H9 (cell line): ENCODE data around the gene TOR1B. TPM values are rescaled to one million over a fixed set of nuclear protein-coding genes. Genes with fewer than 3 reads are reported as not detected.

Experiments used
- DNase-seq: peaks from one replicate; pipeline ENCODE4 v3.0.0-alpha.2; 2017
- H2AFZ ChIP-seq: one replicate; pipeline ENCODE4 v1.6.1; 2013; ENCODE audit warnings: mild to moderate bottlenecking, low read length, control low read depth, moderate library complexity
- H2AK5ac ChIP-seq: 2 replicates; pipeline ENCODE4 v1.6.1; 2013; ENCODE audit warnings: low read length, control low read depth, mixed read lengths; ENCODE audit not compliant: insufficient read length
- H2BK120ac ChIP-seq: one replicate; pipeline ENCODE4 v1.6.1; 2013; ENCODE audit warnings: low read depth, mild to moderate bottlenecking, low read length, control low read depth, inconsistent platforms; ENCODE audit not compliant: poor library complexity, severe bottlenecking
- H2BK12ac ChIP-seq: 2 replicates; pipeline ENCODE4 v1.6.1; 2013; ENCODE audit warnings: low read length, control low read depth, mixed read lengths, low read depth; ENCODE audit not compliant: insufficient read length
- H2BK15ac ChIP-seq: 2 replicates; pipeline ENCODE4 v1.6.1; 2013; ENCODE audit warnings: low read depth, low read length, control low read depth
- H2BK20ac ChIP-seq: one replicate; pipeline ENCODE4 v1.6.1; 2013; ENCODE audit warnings: low read depth, mild to moderate bottlenecking, low read length, control low read depth, inconsistent platforms; ENCODE audit not compliant: poor library complexity, severe bottlenecking
- H2BK5ac ChIP-seq: 2 replicates; pipeline ENCODE4 v1.6.1; 2013; ENCODE audit warnings: low read length, control low read depth, mixed read lengths; ENCODE audit not compliant: insufficient read length
- H3K14ac ChIP-seq: 2 replicates; pipeline ENCODE4 v1.6.1; 2013; ENCODE audit warnings: low read length, control low read depth; ENCODE audit not compliant: insufficient read depth
- H3K18ac ChIP-seq: 2 replicates; pipeline ENCODE4 v1.6.1; 2013; ENCODE audit warnings: low read depth, mild to moderate bottlenecking, mixed read lengths, low read length, control low read depth; ENCODE audit not compliant: insufficient read length
- H3K23ac ChIP-seq: 2 replicates; pipeline ENCODE4 v1.6.1; 2013; ENCODE audit warnings: low read length, control low read depth, mixed read lengths, low read depth; ENCODE audit not compliant: insufficient read length
- H3K23me2 ChIP-seq: 2 replicates; pipeline ENCODE4 v1.6.1; 2013; ENCODE audit warnings: low read depth, mild to moderate bottlenecking, mixed read lengths, low read length, control low read depth; ENCODE audit not compliant: insufficient read length, poor library complexity, severe bottlenecking
- H3K27ac ChIP-seq: 2 replicates; pipeline ENCODE4 v1.5.1; 2013; ENCODE audit warnings: low read length, control low read depth, mixed read lengths, low read depth; ENCODE audit not compliant: insufficient read length
- H3K27me3 ChIP-seq: 2 replicates; pipeline ENCODE4 v1.6.1; 2013; ENCODE audit warnings: low read length, control low read depth, inconsistent platforms; ENCODE audit not compliant: insufficient read depth
- H3K4ac ChIP-seq: 2 replicates; pipeline ENCODE4 v1.6.1; 2013; ENCODE audit warnings: low read depth, mild to moderate bottlenecking, control low read depth, inconsistent platforms, low read length, moderate library complexity
- H3K4me1 ChIP-seq: 2 replicates; pipeline ENCODE4 v1.6.1; 2013; ENCODE audit warnings: low read length, control low read depth, inconsistent platforms; ENCODE audit not compliant: insufficient read depth
- H3K4me2 ChIP-seq: 2 replicates; pipeline ENCODE4 v1.6.1; 2013; ENCODE audit warnings: low read length, control low read depth, mixed read lengths; ENCODE audit not compliant: insufficient read length, insufficient read depth
- H3K56ac ChIP-seq: 2 replicates; pipeline ENCODE4 v1.6.1; 2013; ENCODE audit warnings: low read depth, mild to moderate bottlenecking, mixed read lengths, low read length, control low read depth; ENCODE audit not compliant: insufficient read length
- H3K79me1 ChIP-seq: 2 replicates; pipeline ENCODE4 v1.6.1; 2013; ENCODE audit warnings: low read depth, mild to moderate bottlenecking, moderate library complexity, low read length, control low read depth, inconsistent platforms; ENCODE audit not compliant: insufficient read depth, poor library complexity, severe bottlenecking
- H3K79me2 ChIP-seq: 2 replicates; pipeline ENCODE4 v1.6.1; 2013; ENCODE audit warnings: low read length, control low read depth, inconsistent platforms; ENCODE audit not compliant: insufficient read depth
- H3K9ac ChIP-seq: 2 replicates; pipeline ENCODE4 v1.6.1; 2013; ENCODE audit warnings: low read length, control low read depth, mixed read lengths; ENCODE audit not compliant: insufficient read length; ENCODE audit errors: extremely low read depth
- H3K9me3 ChIP-seq: one replicate; pipeline ENCODE4 v1.6.1; 2013; ENCODE audit warnings: low read depth, low read length, inconsistent platforms; ENCODE audit not compliant: control insufficient read depth
- H3T11ph ChIP-seq: one replicate; pipeline ENCODE4 v1.6.1; 2013; ENCODE audit warnings: mild to moderate bottlenecking, low read length, control low read depth, inconsistent platforms
- H4K20me1 ChIP-seq: one replicate; pipeline ENCODE4 v1.6.1; 2013; ENCODE audit not compliant: control insufficient read depth, insufficient read length, insufficient read depth
- H4K5ac ChIP-seq: 2 replicates; pipeline ENCODE4 v1.6.1; 2013; ENCODE audit warnings: low read depth, mild to moderate bottlenecking, mixed read lengths, low read length, control low read depth; ENCODE audit not compliant: insufficient read length
- H4K8ac ChIP-seq: replicated peaks from 2 replicates; pipeline ENCODE4 v1.6.1; 2013; ENCODE audit warnings: low read length, control low read depth, mixed read lengths, low read depth; ENCODE audit not compliant: insufficient read length
- H4K91ac ChIP-seq: 2 replicates; pipeline ENCODE4 v1.6.1; 2013; ENCODE audit warnings: low read depth, mild to moderate bottlenecking, moderate library complexity, mixed read lengths, low read length, control low read depth; ENCODE audit not compliant: insufficient read length
- H3K27ac Mint-ChIP-seq, 3 experiments: 2 replicates in 2 of 3; 3 replicates in 1 of 3; pipeline ENCODE4 v1.8.0; 2020 to 2021; ENCODE audit warnings: mixed read lengths in 3 of 3, mild to moderate bottlenecking in 1 of 3, moderate library complexity in 1 of 3
- H3K27me3 Mint-ChIP-seq: 2 replicates; pipeline ENCODE4 v1.8.0; 2021; ENCODE audit warnings: low read depth, mild to moderate bottlenecking, moderate library complexity, mixed read lengths
- H3K36me3 Mint-ChIP-seq, 3 experiments: 2 replicates in 2 of 3; 3 replicates in 1 of 3; pipeline ENCODE4 v1.8.0; 2020 to 2021; ENCODE audit warnings: low read depth in 3 of 3, mixed read lengths in 3 of 3; ENCODE audit not compliant: insufficient read depth in 1 of 3
- H3K4me1 Mint-ChIP-seq, 2 experiments: 2 replicates each; pipeline ENCODE4 v1.8.0; 2020; ENCODE audit warnings: mixed read lengths in 2 of 2
- H3K4me3 Mint-ChIP-seq, 2 experiments: 2 replicates in 1 of 2; 3 replicates in 1 of 2; pipeline ENCODE4 v1.8.0; 2020 to 2021; ENCODE audit warnings: mild to moderate bottlenecking in 2 of 2, mixed read lengths in 2 of 2, moderate library complexity in 1 of 2
- H3K9me3 Mint-ChIP-seq, 2 experiments: 2 replicates in 1 of 2; 3 replicates in 1 of 2; pipeline ENCODE4 v1.8.0; 2020; ENCODE audit warnings: mild to moderate bottlenecking in 2 of 2, mixed read lengths in 2 of 2, moderate library complexity in 1 of 2
- WGBS: extraction: QIAGEN DNeasy Blood & Tissue Kit; methylation state at CpG from one replicate; pipeline ENCODE4 v1.1.7; 2013; ENCODE audit warnings: missing lambda C conversion rate, low lambda C conversion rate, mixed read lengths; ENCODE audit not compliant: insufficient read length; ENCODE audit errors: extremely low coverage; 5-methylcytosine and 5-hydroxymethylcytosine counted together
- total RNA-seq: library from RNA; stranded (reverse); gene quantifications from 2 replicates; pipeline ENCODE4 v1.2.1, GENCODE V29; 2021
- TF ChIP-seq, protein P1 (sequence below): fragments of 200-600 bp; sonication (generic); conservative IDR thresholded peaks from 3 replicates; pipeline ENCODE4 v1.8.0; 2021; ENCODE audit warnings: antibody characterized with exemption, mild to moderate bottlenecking

TOR1B gene
- total RNA-seq, 1 experiment from 2014 or later: 18.1 TPM

DNA sequence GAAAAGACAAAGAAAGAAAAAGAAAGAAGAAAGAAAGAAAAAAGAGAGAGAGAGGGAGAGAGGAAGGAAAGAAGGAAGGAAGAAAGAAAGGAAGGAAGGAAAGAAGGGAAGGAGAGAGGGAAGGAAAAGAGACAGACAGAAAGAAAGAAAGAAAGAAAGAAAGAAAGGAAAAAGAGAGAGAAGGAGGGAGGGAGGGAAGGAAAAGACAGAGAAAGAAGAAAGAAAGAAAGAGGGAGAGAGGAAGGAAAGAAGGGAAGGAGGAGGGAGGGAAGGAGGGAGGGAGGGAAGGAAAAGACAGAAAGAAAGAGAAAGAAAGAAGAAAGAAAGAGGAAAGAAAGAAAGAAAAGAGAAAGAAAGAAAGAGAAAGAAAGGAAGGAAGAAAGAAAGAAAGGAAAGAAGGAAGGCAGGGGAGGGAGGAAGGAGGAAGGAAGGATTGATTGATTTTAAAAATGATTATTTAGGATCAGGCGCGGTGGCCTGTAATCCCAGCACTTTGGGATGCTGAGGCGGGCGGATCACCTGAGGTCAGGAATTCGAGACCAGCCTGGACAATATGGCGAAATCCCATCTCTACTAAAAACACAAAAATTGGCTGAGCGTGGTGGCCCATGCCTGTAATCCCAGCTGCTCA, 23.3 kb upstream of the TOR1B start:
- Histone ChIP-seq H3K27me3 (no peaks in the 10 kb centered on the region), H3K56ac (no peak overlapping the region), H2AK5ac (no peak overlapping the region), H4K91ac (no peak overlapping the region), H2BK15ac (no peak overlapping the region), H3K14ac (no peak overlapping the region), H3K4me2 (no peak overlapping the region), H2BK5ac (no peak overlapping the region), H3T11ph (no peak overlapping the region), H2BK120ac (no peak overlapping the region), H3K23ac (no peak overlapping the region), H4K20me1 (no peaks in the 10 kb centered on the region), H4K8ac (no peak overlapping the region), H2AFZ (no peak overlapping the region), H3K79me1 (no peaks in the 10 kb centered on the region), H2BK20ac (no peak overlapping the region), H4K5ac (no peak overlapping the region), H3K9me3 (no peaks in the 10 kb centered on the region), H3K18ac (no peak overlapping the region), H3K4me1 (no peaks in the 10 kb centered on the region), H3K9ac (no peak overlapping the region), H3K79me2 (no peaks in the 10 kb centered on the region), H3K27ac (no peak overlapping the region), H3K23me2 (no peaks in the 10 kb centered on the region), H2BK12ac (no peak overlapping the region), H3K4ac (no peak overlapping the region)
- no CpG with 5 or more reads among the region's 7 CpGs for WGBS
- DNase-seq: no peak
- no peaks in the 10 kb centered on the region for H3K36me3 Mint-ChIP-seq
- H3K27me3 Mint-ChIP-seq: peaks cover 14% of the 10 kb centered on the region
- H3K4me3 Mint-ChIP-seq: no peak overlapping the region
- TF ChIP-seq, protein P1, sequence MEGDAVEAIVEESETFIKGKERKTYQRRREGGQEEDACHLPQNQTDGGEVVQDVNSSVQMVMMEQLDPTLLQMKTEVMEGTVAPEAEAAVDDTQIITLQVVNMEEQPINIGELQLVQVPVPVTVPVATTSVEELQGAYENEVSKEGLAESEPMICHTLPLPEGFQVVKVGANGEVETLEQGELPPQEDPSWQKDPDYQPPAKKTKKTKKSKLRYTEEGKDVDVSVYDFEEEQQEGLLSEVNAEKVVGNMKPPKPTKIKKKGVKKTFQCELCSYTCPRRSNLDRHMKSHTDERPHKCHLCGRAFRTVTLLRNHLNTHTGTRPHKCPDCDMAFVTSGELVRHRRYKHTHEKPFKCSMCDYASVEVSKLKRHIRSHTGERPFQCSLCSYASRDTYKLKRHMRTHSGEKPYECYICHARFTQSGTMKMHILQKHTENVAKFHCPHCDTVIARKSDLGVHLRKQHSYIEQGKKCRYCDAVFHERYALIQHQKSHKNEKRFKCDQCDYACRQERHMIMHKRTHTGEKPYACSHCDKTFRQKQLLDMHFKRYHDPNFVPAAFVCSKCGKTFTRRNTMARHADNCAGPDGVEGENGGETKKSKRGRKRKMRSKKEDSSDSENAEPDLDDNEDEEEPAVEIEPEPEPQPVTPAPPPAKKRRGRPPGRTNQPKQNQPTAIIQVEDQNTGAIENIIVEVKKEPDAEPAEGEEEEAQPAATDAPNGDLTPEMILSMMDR: no peak
- H3K4me1 Mint-ChIP-seq: peaks cover 12 to 15% of the 10 kb centered on the region in 2 experiments
- no peak overlapping the region for H3K27ac Mint-ChIP-seq
- no peaks in the 10 kb centered on the region; a peak in 1 of 5 replicates for H3K9me3 Mint-ChIP-seq
